ENCODE results near the gene MRPL16.
"Not testable (repeated sequence)": the region's sequence is repeated elsewhere in the genome, so short reads cannot be mapped to it uniquely, and the experiment has no call there.

Gene MRPL16

GRCh38 chr11:59810189-59810910 is at the start of gene MRPL16:
TSS of gene MRPL16 (minus strand) at chr11:59810778. CDS start at chr11:59810658, 120 bp downstream.
- DNase-seq (ENCODE audit: low spot score) = peak; percentile 82

- DNase-seq (ENCODE audit: low spot score) = no peak
These were observed 49.1 kb upstream of the MRPL16 start for GRCh38 chr11:59859673-59860072.

GRCh38 chr11:59857439-59858434 is 47.2 kb upstream of the MRPL16 start:
- no peak for DNase-seq (ENCODE audit: low spot score)

GRCh38 chr11:59854871-59855270 is 44.3 kb upstream of the MRPL16 start:
- DNase-seq (ENCODE audit: low spot score) = no peak

- not testable (repeated sequence) for DNase-seq (ENCODE audit: low spot score)
These were observed 40.8 kb upstream of the MRPL16 start for GRCh38 chr11:59851416-59851815.

GRCh38 chr11:59849551-59849950 is 39.0 kb upstream of the MRPL16 start:
- DNase-seq (ENCODE audit: low spot score) = not testable (repeated sequence)

- DNase-seq (ENCODE audit: low spot score) = no peak
These were observed 38.6 kb upstream of the MRPL16 start for GRCh38 chr11:59849129-59849528.

GRCh38 chr11:59848439-59848838 is 37.9 kb upstream of the MRPL16 start:
- DNase-seq (ENCODE audit: low spot score) = not testable (repeated sequence)

GRCh38 chr11:59847626-59848025 is 37.0 kb upstream of the MRPL16 start:
- no peak for DNase-seq (ENCODE audit: low spot score)

- DNase-seq (ENCODE audit: low spot score) = no peak
These were observed 36.0 kb upstream of the MRPL16 start for GRCh38 chr11:59846556-59846955.

GRCh38 chr11:59845399-59845798 is 34.8 kb upstream of the MRPL16 start, which contains the start of gene CBLIF:
TSS of gene CBLIF (minus strand) at chr11:59845499. CDS start at chr11:59845453, 46 bp downstream.
- no peak for DNase-seq (ENCODE audit: low spot score)

- DNase-seq (ENCODE audit: low spot score) = no peak
These were observed 31.7 kb upstream of the MRPL16 start for GRCh38 chr11:59842316-59842715.

GRCh38 chr11:59841514-59841913 is 30.9 kb upstream of the MRPL16 start:
- DNase-seq (ENCODE audit: low spot score) = no peak

GRCh38 chr11:59839615-59840014 is 29.0 kb upstream of the MRPL16 start:
- no peak for DNase-seq (ENCODE audit: low spot score)

- no peak for DNase-seq (ENCODE audit: low spot score)
These were observed 23.0 kb upstream of the MRPL16 start for GRCh38 chr11:59833602-59834001.

GRCh38 chr11:59829358-59829757 is 18.8 kb upstream of the MRPL16 start:
- DNase-seq (ENCODE audit: low spot score) = no peak

GRCh38 chr11:59822989-59823566 is 12.5 kb upstream of the MRPL16 start:
- peak; percentile 23 for DNase-seq (ENCODE audit: low spot score)

GRCh38 chr11:59818572-59818971 is 8.0 kb upstream of the MRPL16 start:
- DNase-seq (ENCODE audit: low spot score) = no peak

- DNase-seq (ENCODE audit: low spot score) = not testable (repeated sequence)
These were observed 5.9 kb upstream of the MRPL16 start for GRCh38 chr11:59816434-59816833.

GRCh38 chr11:59815754-59816153 is 5.2 kb upstream of the MRPL16 start:
- no peak for DNase-seq (ENCODE audit: low spot score)

GRCh38 chr11:59814021-59814420 is 3.4 kb upstream of the MRPL16 start:
- no peak for DNase-seq (ENCODE audit: low spot score)

- DNase-seq (ENCODE audit: low spot score) = no peak
These were observed 2.8 kb upstream of the MRPL16 start for GRCh38 chr11:59813364-59813763.
